Pancreas (tissue), 10 donors: ENCODE results near the gene SERINC5. TPM values are rescaled to one million over a fixed set of nuclear protein-coding genes. Genes with fewer than 3 reads are reported as not detected.

Experiments used
- ATAC-seq, 4 donors: fragments of 200-7000 bp; cut with Tn5 transposase; one replicate each; pipeline versions ENCODE4 v1.8.0 to v1.9.1; 2020; ENCODE audit warnings: mild to moderate bottlenecking in 4 of 4, moderate library complexity in 4 of 4
- DNase-seq, 6 donors: peaks; one replicate each; pipeline ENCODE4 v3.0.0-alpha.2; 2020
- FAIRE-seq: peaks from 2 replicates; lab custom pipeline; 2012; peaks lifted over from hg19 to GRCh38; lab: Jason Lieb, UNC
- H3K27ac ChIP-seq, 4 donors: fragments of 200-600 bp; sonication (generic); 1 replicate in 3 of 4; 2 replicates in 1 of 4; pipeline versions ENCODE4 v1.5.0 to v1.8.0; 2020
- H3K27me3 ChIP-seq, 4 donors: fragments of 200-600 bp; one replicate each; pipeline ENCODE4 v1.8.0; 2021
- H3K36me3 ChIP-seq, 3 donors: fragments of 200-600 bp; sonication (generic) in 1 of 3; one replicate each; pipeline versions ENCODE4 v1.5.0 to v1.8.0; 2020 to 2021
- H3K4me1 ChIP-seq, 3 donors: fragments of 200-600 bp; one replicate each; pipeline ENCODE4 v1.8.0; 2021
- H3K4me3 ChIP-seq, 4 donors: fragments of 200-600 bp; sonication (generic) in 2 of 4; one replicate each; pipeline versions ENCODE4 v1.5.0 to v1.8.0; 2020 to 2021
- H3K9me3 ChIP-seq, 4 donors: fragments of 200-600 bp; one replicate each; pipeline ENCODE4 v1.8.0; 2021
- WGBS, 2 donors: extraction: QIAGEN DNeasy Blood & Tissue Kit; methylation state at CpG; one replicate each; pipeline ENCODE4 v1.1.7; 2013; 5-methylcytosine and 5-hydroxymethylcytosine counted together
- intact Hi-C, 3 donors: fragments of 100-400 bp; cut with DNase I; formaldehyde crosslinking; loops; one replicate each; pipeline versions ENCODE4 v1.11.1 to v1.14.2; 2022
- polyA plus RNA-seq, 2 donors: library from polyadenylated mRNA; stranded (reverse); fragments of 200-250 nt; gene quantifications; one replicate each; pipeline ENCODE4 v1.2.3, GENCODE V29; 2013
- total RNA-seq, 6 donors: library from RNA; stranded (reverse); fragmentation: NEBNext Ultra II Directional in 4 of 6; extraction: Animal tissue kit (Norgen Biotek cat#: 25700) in 4 of 6; gene quantifications; one replicate each; pipeline versions ENCODE4 v1.2.1 to v1.2.4, GENCODE V29; 2021 to 2023
- TF ChIP-seq, protein P1 (sequence below), 4 donors: fragments of 200-600 bp; sonication (generic) in 3 of 4; IDR thresholded peaks; one replicate each; pipeline versions ENCODE4 v1.5.0 to v1.8.0; 2021; ENCODE audit warnings: antibody characterized with exemption in 4 of 4
- donor health status: healthy with polysubstance abuse.
- donor health status: DM: no; HTN: no; CAD: no; lungs with moderate emphysema.
- donor health status: DM: no; HTN: no; CAD: no.
- donor health status: control.
- donor health status: control.
- donor health status: Bipolar disorder and iron deficiency.
- donor health status: DM: yes; HTN: yes; CAD: no.
- donor health status: DM: no; HTN: no; CAD: no.
- donor health status: DM: no; HTN: no; CAD: no.
- donor health status: DM: yes; HTN: yes; CAD: no.

SERINC5 gene
- total and polyA plus RNA-seq, 8 donors, result 3.7 to 43.2 (median 14.8) TPM

DNA sequence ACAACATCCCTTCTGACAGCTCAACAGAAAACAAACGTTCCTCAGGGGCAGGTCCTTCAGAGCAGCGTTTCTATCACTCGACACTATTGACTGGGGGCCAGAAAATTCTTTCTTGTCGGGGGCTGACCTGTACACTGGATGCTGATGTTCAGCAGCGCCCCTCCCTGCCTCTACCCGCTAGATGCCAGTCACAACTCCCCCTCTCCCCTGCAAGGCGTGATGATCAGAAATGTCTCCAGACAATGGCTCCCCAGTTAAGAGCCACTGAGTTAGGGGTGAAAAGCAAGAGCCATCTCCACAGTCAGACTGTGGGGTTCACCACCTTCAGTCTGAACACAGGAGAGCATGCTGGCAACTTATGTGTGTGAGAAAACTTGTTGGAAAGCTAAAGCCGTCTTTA lies 39.8 kb downstream of the SERINC5 start:
- H3K4me1 ChIP-seq, result peaks cover 11 to 13% (median 11%) of the 10 kb centered on the region in 3 donors
- intact Hi-C loops, result no loop called here
- no peaks in the 10 kb centered on the region for H3K27me3 ChIP-seq
- no peaks in the 10 kb centered on the region for H3K36me3 ChIP-seq
- H3K9me3 ChIP-seq, result no peaks in the 10 kb centered on the region
- H3K27ac ChIP-seq, result no peak overlapping the region
- TF ChIP-seq, protein P1, sequence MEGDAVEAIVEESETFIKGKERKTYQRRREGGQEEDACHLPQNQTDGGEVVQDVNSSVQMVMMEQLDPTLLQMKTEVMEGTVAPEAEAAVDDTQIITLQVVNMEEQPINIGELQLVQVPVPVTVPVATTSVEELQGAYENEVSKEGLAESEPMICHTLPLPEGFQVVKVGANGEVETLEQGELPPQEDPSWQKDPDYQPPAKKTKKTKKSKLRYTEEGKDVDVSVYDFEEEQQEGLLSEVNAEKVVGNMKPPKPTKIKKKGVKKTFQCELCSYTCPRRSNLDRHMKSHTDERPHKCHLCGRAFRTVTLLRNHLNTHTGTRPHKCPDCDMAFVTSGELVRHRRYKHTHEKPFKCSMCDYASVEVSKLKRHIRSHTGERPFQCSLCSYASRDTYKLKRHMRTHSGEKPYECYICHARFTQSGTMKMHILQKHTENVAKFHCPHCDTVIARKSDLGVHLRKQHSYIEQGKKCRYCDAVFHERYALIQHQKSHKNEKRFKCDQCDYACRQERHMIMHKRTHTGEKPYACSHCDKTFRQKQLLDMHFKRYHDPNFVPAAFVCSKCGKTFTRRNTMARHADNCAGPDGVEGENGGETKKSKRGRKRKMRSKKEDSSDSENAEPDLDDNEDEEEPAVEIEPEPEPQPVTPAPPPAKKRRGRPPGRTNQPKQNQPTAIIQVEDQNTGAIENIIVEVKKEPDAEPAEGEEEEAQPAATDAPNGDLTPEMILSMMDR (IDR thresholded peaks at IDR 0.05), result no peak
- 45 to 48% methylated on average over 8 of the region's 8 CpGs for WGBS, 2 donors
- no peak for ATAC-seq
- DNase-seq, result no peak
- no peak overlapping the region for H3K4me3 ChIP-seq
- FAIRE-seq, result no peak

- no peak overlapping the region for H3K27ac ChIP-seq
- H3K27me3 ChIP-seq, result no peaks in the 10 kb centered on the region
- no peak for FAIRE-seq
- no peak overlapping the region for H3K4me3 ChIP-seq
- TF ChIP-seq, protein P1 (IDR thresholded peaks at IDR 0.05), result no peak
- 59 to 69% methylated on average over 4 of the region's 4 CpGs for WGBS, 2 donors
- no peaks in the 10 kb centered on the region for H3K36me3 ChIP-seq
- peaks cover 11 to 13% (median 11%) of the 10 kb centered on the region in 3 donors for H3K4me1 ChIP-seq
- intact Hi-C loops, result no loop called here
- no peaks in the 10 kb centered on the region for H3K9me3 ChIP-seq
- no peak for ATAC-seq
- no peak for DNase-seq
Observed at GRCh38 chr5:80215523-80215922, 40.3 kb downstream of the SERINC5 start.

DNA sequence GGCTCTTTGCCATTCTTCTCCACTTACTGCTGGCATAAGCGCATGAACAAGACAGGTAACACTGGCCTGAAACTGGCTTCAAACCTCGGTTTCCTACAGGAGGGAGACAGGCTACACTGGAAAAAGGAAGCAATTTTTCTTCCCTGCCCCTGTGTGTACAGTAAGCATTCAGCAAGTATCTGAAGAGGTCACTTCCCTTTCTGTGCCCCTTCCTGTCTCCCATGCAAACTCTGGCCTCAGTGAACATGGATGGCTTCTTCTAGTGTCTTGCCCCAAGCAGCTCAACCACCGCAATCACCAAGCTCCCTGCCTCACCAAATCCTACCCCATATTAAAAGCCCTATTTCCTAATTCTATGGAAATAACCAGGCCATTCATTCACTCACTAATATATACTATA lies 42.4 kb downstream of the SERINC5 start:
- 74 to 79% methylated on average over 3 of the region's 3 CpGs for WGBS, 2 donors
- peaks cover 5 to 12% (median 10%) of the 10 kb centered on the region in 3 donors for H3K4me1 ChIP-seq
- no peaks in the 10 kb centered on the region for H3K9me3 ChIP-seq
- TF ChIP-seq, protein P1 (IDR thresholded peaks at IDR 0.05), result no peak
- no peak overlapping the region for H3K27ac ChIP-seq
- ATAC-seq, result no peak
- no peaks in the 10 kb centered on the region for H3K27me3 ChIP-seq
- H3K36me3 ChIP-seq, result no peaks in the 10 kb centered on the region
- H3K4me3 ChIP-seq, result no peak overlapping the region
- no peak for DNase-seq
- intact Hi-C loops, result no loop called here
- FAIRE-seq, result no peak

- DNase-seq, result no peak
- 85 to 87% methylated on average over 2 of the region's 2 CpGs for WGBS, 2 donors
- ATAC-seq, result no peak
- FAIRE-seq, result no peak
- H3K9me3 ChIP-seq, result no peaks in the 10 kb centered on the region
- H3K4me3 ChIP-seq, result no peak overlapping the region
- TF ChIP-seq, protein P1 (IDR thresholded peaks at IDR 0.05), result no peak
- no peaks in the 10 kb centered on the region for H3K36me3 ChIP-seq
- intact Hi-C loops, result no loop called here
- peaks cover 17 to 21% (median 21%) of the 10 kb centered on the region in 3 donors for H3K4me1 ChIP-seq
- H3K27me3 ChIP-seq, result no peaks in the 10 kb centered on the region
- no peak overlapping the region for H3K27ac ChIP-seq
Observed at GRCh38 chr5:80212171-80212667, 43.6 kb downstream of the SERINC5 start.

- no peak for DNase-seq
- no peak for FAIRE-seq
- H3K27me3 ChIP-seq, result no peaks in the 10 kb centered on the region
- no peaks in the 10 kb centered on the region for H3K9me3 ChIP-seq
- TF ChIP-seq, protein P1 (IDR thresholded peaks at IDR 0.05), result no peak
- H3K27ac ChIP-seq, result no peak overlapping the region
- no peak for ATAC-seq
- no peaks in the 10 kb centered on the region for H3K36me3 ChIP-seq
- 63 to 67% methylated on average over 4 of the region's 4 CpGs for WGBS, 2 donors
- intact Hi-C loops, result no loop called here
- peaks cover 16 to 20% (median 19%) of the 10 kb centered on the region in 3 donors for H3K4me1 ChIP-seq
- H3K4me3 ChIP-seq, result no peak overlapping the region
Observed at GRCh38 chr5:80211327-80211726, 44.5 kb downstream of the SERINC5 start.
